GM06990 (cell line): ENCODE measurements around the gene SLF1.
A peak's percentile ranks its signal among the peaks of the same experiment; 100 is the strongest.

Experiments used
- DNase-seq: peaks from one replicate; pipeline ENCODE4 v3.0.0-alpha.2; 2011; ENCODE audit not compliant: insufficient read length; ENCODE audit errors: extremely low read depth
- H3K27me3 ChIP-seq: replicated peaks from 2 replicates; pipeline ENCODE4 v1.6.0; 2011; ENCODE audit warnings: low read length; ENCODE audit not compliant: control insufficient read depth, insufficient read depth
- H3K36me3 ChIP-seq: 2 replicates; pipeline ENCODE4 v1.5.1; 2011; ENCODE audit warnings: low read length; ENCODE audit not compliant: control insufficient read depth, insufficient read depth
- H3K4me3 ChIP-seq: replicated peaks from 2 replicates; pipeline ENCODE4 v1.5.1; 2011; ENCODE audit warnings: low read depth, mild to moderate bottlenecking, control low read depth, low read length
- CTCF ChIP-seq: IDR thresholded peaks from 2 replicates; pipeline ENCODE4 v1.5.1; 2011; ENCODE audit warnings: low read length, control low read depth, mild to moderate bottlenecking, inconsistent platforms; ENCODE audit not compliant: insufficient read depth, poor library complexity, severe bottlenecking

Gene SLF1

GRCh38 chr5:94742852-94743251 lies 124.4 kb downstream of the SLF1 start:
- TF ChIP-seq CTCF, result no peak
- no peak for DNase-seq
- Histone ChIP-seq H3K4me3 (no peak overlapping the region), H3K36me3 (no peaks in the 10 kb centered on the region), H3K27me3 (no peaks in the 10 kb centered on the region)

- no peaks in the 10 kb centered on the region for H3K36me3 ChIP-seq
- no peak for DNase-seq
- no peak for TF ChIP-seq CTCF
- H3K27me3 ChIP-seq, result no peaks in the 10 kb centered on the region
- no peak overlapping the region for H3K4me3 ChIP-seq
Observed at GRCh38 chr5:94744906-94745305, 126.4 kb downstream of the SLF1 start.

GRCh38 chr5:94745786-94746730 lies 127.6 kb downstream of the SLF1 start:
- no peak for TF ChIP-seq CTCF
- Histone ChIP-seq H3K27me3 (no peaks in the 10 kb centered on the region), H3K4me3 (no peak overlapping the region), H3K36me3 (no peaks in the 10 kb centered on the region)
- DNase-seq, result peak; percentile 78

GRCh38 chr5:94746731-94747124 lies 128.3 kb downstream of the SLF1 start:
- H3K36me3 ChIP-seq, result no peaks in the 10 kb centered on the region
- no peak for TF ChIP-seq CTCF
- peak; percentile 66 for DNase-seq

More at GRCh38 chr5:94746731-94747124, 128.3 kb downstream of the SLF1 start:
- Histone ChIP-seq H3K27me3 (no peaks in the 10 kb centered on the region), H3K4me3 (no peak overlapping the region)
